GM18951 (cell line): ENCODE results near the gene TSPAN5.
"Not testable (repeated sequence)": the region's sequence is repeated elsewhere in the genome, so short reads cannot be mapped to it uniquely, and the experiment has no call there.

ENCODE experiments used
- POLR2A ChIP-seq: IDR thresholded peaks from 4 replicates; pipeline ENCODE4 v1.6.1; 2011; ENCODE audit warnings: mild to moderate bottlenecking; ENCODE audit not compliant: insufficient read length, insufficient read depth; ENCODE audit errors: extremely low read depth
- in situ Hi-C: fragments of 300-500 bp; cut with MboI; formaldehyde crosslinking; loops from one replicate; pipeline ENCODE4 v1.12.0; 2022; ENCODE audit warnings: low sequenced_read_pairs, mixed read lengths, inconsistent platforms; ENCODE audit not compliant: unreplicated experiment

The TSPAN5 gene

DNA sequence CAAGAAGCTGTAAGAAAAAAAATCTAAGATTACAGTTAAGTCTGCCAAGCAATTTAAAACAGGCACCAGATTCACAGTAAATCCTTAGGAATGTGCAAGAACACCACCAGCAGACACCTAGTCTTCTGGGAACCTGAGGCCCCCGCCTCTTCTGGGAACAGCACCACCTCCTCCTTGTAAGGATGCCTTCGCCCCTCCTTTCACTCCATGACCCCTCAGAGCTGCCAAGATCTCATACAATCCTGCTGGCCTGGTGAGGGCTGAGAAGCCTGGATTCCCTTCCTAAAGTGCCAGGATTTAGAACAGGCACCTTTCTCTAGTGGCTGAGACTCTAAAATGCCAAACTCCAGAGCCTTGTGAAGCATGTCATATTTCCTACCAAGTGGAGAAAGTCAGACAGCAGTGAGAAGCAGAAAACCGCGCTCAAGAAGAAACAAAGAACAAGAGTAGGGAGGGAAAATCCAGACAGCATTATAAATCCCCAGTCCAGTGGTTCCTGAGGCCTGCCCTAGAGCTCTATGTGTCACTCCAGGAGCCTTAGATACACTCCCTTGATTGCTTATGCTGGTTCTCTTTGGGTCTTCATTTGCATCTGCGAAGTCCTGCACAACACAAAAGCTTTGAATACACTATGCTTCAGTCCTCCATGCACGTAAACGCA is 166.4 kb downstream of the TSPAN5 start:
- no peak for TF ChIP-seq POLR2A

DNA sequence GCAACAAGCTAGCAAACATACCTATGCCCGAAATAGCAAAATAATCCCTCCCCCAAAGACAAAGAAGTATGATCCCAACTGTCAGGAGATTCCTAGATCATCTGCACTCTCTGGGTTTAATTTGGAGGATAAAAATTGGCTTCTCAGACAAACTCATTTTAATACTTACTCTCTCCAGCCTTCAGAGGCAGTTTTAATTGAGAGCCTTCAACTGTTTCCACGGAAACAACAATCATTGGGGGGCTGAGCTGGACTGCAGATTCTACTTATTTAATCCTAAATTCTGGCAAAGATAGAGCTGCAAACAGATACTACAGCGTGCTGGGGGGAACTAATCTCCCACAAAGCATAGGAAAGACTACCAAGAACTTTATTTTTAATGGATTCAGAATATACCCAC is 168.2 kb downstream of the TSPAN5 start:
- in situ Hi-C loops, result no loop called here
- no peak for TF ChIP-seq POLR2A

More for the DNA sequence above, 166.4 kb downstream of the TSPAN5 start:
- in situ Hi-C loops, result no loop called here

DNA sequence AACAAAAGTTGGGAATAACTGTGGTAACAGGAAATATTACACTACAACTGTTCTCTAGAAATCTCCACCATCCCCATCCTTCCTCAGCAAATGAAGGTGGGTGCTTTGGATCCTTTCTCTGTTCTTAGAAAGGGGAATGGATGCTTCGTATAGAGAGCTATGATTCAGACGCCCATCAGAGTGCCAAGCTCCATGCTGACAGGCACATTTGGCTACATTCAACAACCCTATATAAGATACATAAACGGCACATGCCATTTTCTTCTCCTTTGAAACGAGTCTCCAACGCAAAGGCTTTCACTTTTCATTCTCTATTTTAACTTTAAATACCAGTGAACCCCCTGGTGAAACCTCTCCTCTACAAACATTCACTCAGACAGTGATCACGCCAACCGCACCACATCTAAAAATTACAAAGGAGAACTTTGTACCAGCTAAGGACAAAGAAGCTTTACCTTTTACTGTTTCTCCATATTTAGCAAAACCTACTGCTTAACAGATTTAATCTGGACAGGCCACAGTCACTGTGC is 172.5 kb downstream of the TSPAN5 start:
- in situ Hi-C loops, result no loop called here
- no peak for TF ChIP-seq POLR2A

DNA sequence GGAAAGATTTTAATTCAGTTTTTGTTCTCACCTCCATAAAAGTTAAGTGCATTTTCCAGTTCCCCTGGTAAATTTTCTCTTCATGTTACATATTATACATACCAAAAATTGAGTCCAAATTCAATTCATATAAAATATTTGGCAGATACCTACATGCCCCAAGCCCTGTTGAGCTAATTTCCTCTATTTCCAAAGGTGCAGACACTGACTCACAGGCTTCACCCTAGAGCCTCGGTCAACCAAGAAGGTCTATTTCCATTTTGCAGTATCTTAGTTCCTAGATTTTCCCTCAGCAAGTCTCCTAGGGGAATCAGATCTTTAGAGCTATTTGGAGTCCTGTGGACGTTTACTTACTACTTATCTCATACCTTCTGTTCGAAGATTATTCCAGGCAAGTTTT is 174.4 kb downstream of the TSPAN5 start:
- in situ Hi-C loops, result no loop called here
- no peak for TF ChIP-seq POLR2A

DNA sequence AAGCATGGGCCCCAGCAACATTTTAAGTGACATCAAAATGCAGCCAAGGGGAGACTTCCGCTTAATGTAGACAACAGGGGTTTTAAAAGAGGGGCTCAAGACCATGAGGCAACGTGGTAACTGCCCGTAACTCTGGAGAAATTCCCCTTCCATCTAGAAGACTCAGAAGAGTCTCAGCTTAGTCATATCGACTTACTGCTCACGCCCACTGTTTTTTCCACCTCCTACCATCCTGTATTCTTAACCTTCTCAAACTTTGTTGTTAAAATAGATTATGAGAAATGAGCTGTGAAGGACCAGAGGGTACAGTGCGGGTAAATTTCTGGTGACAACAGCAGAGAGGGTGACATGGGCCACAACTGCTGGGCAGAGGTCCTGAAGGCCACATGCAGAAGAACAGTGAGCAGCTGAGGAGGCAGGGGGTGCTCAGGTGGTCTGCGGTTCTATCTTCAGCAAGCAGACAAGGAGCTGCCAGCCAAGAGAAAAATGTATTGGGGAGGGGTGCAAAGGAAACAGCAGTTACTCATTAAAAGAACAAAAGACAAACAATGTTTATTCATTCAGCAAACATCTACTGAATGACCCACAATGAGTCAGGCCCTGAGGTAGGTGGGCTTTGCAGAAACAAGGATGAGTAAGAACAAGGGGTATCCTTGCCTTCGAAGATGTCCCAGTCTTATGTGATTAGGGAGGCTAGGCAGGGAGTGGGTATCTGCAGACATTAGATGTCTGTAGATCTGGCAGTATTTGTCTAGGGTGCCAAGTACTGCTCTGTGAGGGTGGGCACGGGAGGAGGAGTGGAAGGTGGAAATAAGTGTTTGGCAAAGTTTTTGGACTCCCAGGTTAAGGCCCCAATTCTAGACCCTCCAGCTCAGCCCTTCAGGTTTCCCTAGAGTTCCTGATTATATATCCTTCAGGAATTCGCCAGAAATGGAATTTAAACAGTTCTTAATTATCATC is 175.3 kb downstream of the TSPAN5 start:
- no peak for TF ChIP-seq POLR2A
- in situ Hi-C loops, result no loop called here

DNA sequence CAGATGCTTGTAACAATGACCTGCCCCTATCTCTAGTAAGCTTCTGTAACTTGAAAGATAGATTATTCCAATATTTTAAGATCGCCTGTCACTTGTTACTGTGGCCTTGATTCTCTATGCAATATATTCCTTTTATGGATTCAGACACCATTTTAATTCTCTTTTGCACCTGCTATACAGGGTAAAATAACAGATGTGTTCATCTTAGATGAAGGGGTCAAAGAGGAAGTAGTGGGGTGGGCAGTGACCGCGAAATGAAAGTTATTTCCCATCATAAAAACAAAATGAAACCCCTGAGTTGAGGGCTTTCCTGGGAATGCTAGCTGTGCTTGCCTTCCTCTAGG is 175.9 kb downstream of the TSPAN5 start:
- in situ Hi-C loops, result no loop called here
- no peak for TF ChIP-seq POLR2A

DNA sequence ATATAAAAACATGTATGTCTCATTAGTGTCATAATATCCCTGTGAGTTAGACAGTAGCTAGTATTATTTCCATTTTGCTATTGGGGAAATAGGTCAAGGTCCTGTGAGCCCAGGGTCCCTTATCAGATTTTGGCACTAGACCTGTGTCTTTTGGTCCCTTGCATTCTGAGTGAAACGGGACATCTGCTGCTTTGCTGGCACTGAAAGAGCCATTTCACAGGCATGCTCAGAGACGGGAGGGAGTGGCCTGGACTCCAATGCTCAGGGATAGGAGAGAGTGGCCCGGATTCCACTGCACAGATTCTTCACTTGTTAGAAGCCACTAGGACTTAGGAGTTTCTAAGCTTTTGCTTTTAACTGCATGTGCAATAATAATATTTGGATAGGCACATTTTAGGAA is 177.2 kb downstream of the TSPAN5 start:
- no peak for TF ChIP-seq POLR2A
- in situ Hi-C loops, result no loop called here

DNA sequence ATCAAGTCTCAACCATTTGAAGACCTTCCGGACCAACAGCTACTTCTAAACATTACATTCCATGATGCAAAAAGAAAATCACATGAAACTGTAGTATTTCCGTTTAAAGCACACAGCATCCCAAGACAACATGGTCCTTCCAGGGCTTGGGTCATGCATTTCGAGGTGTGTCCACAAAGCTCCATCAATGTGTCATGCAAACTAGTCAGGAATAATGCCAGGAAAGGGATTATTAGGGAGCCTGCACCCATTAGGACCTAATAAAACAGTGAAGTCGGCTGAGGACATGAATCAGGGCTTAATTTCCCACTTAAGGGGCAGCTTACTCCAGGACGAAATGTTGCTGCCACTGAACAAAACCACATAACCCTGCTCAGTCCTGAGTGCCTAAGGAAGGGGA is 177.9 kb downstream of the TSPAN5 start:
- in situ Hi-C loops, result no loop called here
- TF ChIP-seq POLR2A, result no peak

DNA sequence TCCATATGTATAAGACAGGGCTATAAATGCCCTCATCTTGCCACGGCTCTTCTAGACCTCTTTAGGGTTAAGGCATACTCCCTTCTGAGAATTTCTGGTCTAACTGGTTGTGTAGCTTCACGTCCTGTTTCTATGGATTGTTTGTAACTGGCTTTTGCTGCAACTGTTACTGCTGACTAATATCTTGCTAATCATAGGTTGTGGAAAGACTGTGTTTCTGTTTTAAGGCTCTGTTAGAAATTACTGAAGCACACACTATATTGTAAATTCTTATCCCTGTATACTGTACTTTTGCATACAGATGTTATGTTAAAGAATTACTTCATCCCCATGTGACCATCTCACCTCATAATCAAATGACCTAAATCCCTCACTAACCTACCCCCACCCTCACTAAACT is 178.8 kb downstream of the TSPAN5 start:
- in situ Hi-C loops, result not testable (repeated sequence)

DNA sequence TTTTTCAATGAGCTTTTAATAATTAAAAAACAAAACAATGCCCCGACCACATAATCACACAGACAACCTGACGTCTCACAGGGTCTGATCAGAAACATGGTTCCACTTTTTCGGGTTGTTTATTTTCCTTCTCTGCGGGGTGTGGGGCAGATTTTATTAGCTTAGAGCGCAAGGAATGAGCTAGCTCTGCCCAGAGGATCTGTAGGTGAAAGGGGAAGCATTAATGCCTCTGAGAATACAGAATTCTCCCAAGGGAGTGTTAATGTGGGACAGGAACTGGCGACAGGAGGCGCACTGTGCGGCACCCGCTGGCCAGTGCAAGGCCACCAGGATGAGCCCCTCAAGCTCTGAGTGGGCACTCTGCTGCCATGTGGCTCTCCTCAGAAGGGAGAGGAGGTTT is 181.5 kb downstream of the TSPAN5 start:
- in situ Hi-C loops, result no loop called here
- no peak for TF ChIP-seq POLR2A

DNA sequence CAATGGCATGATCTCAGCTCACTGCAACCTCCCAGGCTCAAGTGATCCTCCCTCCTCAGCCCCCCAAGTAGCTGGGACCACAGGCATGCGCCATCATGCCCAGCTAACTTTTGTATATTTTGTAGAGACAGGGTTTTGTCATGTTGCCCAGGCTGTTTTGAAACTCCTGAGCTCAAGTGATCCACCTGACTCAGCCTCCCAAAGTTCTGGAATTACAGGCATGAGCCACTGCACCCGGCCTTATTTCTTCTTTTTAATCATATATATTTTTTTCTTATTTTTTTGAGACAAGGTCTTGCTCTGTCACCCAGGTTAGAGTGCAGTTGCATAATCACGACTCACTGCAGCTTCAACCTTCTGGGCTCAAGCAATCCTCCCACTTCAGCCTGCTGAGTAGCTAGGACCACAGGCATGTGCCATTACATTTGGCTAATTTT is 184.0 kb downstream of the TSPAN5 start:
- no peak for TF ChIP-seq POLR2A
- in situ Hi-C loops, result no loop called here

DNA sequence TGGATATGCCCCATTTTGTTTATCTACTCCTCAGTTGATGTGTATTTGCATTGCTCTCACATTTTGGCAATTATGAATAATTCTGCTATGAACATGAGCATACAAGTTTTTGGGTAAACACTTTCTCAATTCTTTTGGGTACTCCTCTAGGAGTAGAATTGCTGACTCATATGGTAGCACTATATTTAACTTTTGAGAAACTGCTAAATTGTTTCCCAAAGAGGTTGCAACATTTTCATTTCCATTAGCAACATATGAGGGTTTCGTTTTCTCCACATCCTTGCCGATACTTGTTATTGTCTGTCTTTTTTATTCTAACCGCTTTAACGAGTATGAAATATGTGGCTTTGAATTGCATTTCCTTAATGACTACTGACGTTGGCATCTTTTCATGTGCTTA is 185.4 kb downstream of the TSPAN5 start:
- no peak for TF ChIP-seq POLR2A
- in situ Hi-C loops, result no loop called here

DNA sequence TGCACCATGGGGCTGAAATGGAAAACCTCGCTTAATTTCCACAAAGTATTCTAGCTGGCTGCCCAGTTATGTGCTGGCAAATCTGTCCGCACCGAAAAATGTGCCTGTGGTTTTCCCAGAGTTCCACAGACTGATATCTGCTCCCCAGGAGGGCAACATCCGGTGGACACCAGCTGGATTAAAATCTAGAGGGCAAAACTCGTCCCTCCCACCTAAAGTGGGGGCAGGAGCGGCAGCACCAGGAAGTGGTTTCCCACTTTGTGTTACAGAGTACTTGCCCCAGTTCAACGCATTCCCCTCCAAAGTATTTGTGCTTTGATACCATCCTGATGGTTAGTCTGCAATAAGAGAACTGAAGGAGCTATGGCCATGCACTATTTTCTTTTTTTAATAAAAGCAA is 187.6 kb downstream of the TSPAN5 start:
- no peak for TF ChIP-seq POLR2A
- in situ Hi-C loops, result no loop called here

DNA sequence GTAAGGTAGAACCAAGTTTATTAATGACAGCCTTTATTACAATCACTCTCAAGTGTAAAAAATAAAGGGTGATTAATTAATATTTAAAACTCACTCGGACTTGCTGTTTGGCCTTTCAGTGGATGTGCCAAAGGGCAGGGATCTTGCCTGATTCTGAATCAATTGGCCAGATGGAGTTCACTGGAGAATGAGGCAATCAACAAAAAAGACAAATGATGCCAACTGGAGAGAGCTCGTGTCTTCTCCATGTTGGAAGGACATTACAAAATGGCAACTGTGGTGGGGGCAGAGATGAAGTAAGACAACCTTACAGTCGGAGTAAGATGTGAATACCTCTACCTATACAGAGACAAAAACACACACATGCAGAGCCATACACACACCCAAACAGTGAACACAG is 188.0 kb downstream of the TSPAN5 start:
- in situ Hi-C loops, result no loop called here

More for the DNA sequence above, 188.0 kb downstream of the TSPAN5 start:
- TF ChIP-seq POLR2A, result no peak
